Common myeloid progenitor, CD34-positive (primary cell): ENCODE measurements around the gene UBE2D4.

Source experiments
- CTCF ChIA-PET: fragments of 350-600 bp; sonication (Branson Sonifier 250); formaldehyde crosslinking; loops from one replicate; lab custom pipeline; 2021; ENCODE audit warnings: antibody characterized with exemption; lab: Charles Lee
- POLR2A ChIA-PET: fragments of 350-600 bp; sonication (Branson Sonifier 250); formaldehyde crosslinking; loops from one replicate; lab custom pipeline; 2021; ENCODE audit warnings: antibody characterized with exemption; lab: Charles Lee
- DNase-seq, 3 donors: peaks; one replicate each; pipeline versions ENCODE4 v3.0.0 to v3.0.0-alpha.2; 2013
- H3K27ac ChIP-seq, 2 experiments: 1 replicate in 1 of 2; 2 replicates in 1 of 2; pipeline ENCODE4 v1.7.0; 2013; ENCODE audit warnings: inconsistent platforms in 2 of 2, low read length in 2 of 2, mild to moderate bottlenecking in 2 of 2, low read depth in 1 of 2, moderate library complexity in 1 of 2; ENCODE audit not compliant: severe bottlenecking in 2 of 2, insufficient read depth in 1 of 2, poor library complexity in 1 of 2
- H3K27me3 ChIP-seq, 5 experiments: replicated peaks in 2 of 5; 1 replicate in 3 of 5; 2 replicates in 2 of 5; pipeline versions ENCODE4 v1.6.1 to v1.7.0; 2013; ENCODE audit warnings: low read length in 4 of 5, mild to moderate bottlenecking in 2 of 5, moderate library complexity in 2 of 5, inconsistent platforms in 1 of 5; ENCODE audit not compliant: insufficient read depth in 5 of 5, control insufficient read depth in 4 of 5
- H3K36me3 ChIP-seq, 4 experiments: 1 replicate in 2 of 4; 2 replicates in 2 of 4; pipeline versions ENCODE4 v1.6.1 to v1.7.0; 2013; ENCODE audit warnings: low read length in 3 of 4, control low read depth in 1 of 4, mild to moderate bottlenecking in 1 of 4; ENCODE audit not compliant: control insufficient read depth in 4 of 4, insufficient read depth in 4 of 4
- H3K4me1 ChIP-seq, 4 experiments: 1 replicate in 3 of 4; 2 replicates in 1 of 4; pipeline versions ENCODE4 v1.6.1 to v1.7.1; 2013; ENCODE audit warnings: low read length in 3 of 4, mild to moderate bottlenecking in 3 of 4, control low read depth in 1 of 4, inconsistent platforms in 1 of 4, moderate library complexity in 1 of 4; ENCODE audit not compliant: control insufficient read depth in 4 of 4, insufficient read depth in 4 of 4; ENCODE audit errors: control extremely low read depth in 1 of 4
- H3K4me3 ChIP-seq, 7 experiments: 1 replicate in 4 of 7; 2 replicates in 3 of 7; pipeline versions ENCODE4 v1.5.1 to v1.7.0; 2013; ENCODE audit warnings: mild to moderate bottlenecking in 7 of 7, low read length in 6 of 7, moderate library complexity in 6 of 7, inconsistent platforms in 2 of 7, low read depth in 2 of 7, control low read depth in 1 of 7; ENCODE audit not compliant: insufficient read depth in 4 of 7, control insufficient read depth in 1 of 7; ENCODE audit errors: extremely low read depth in 1 of 7
- H3K9me3 ChIP-seq, 5 experiments: 1 replicate in 4 of 5; 2 replicates in 1 of 5; pipeline versions ENCODE4 v1.6.1 to v1.7.1; 2013; ENCODE audit warnings: low read length in 4 of 5, mild to moderate bottlenecking in 2 of 5, inconsistent platforms in 1 of 5, low read depth in 1 of 5, moderate library complexity in 1 of 5; ENCODE audit not compliant: control insufficient read depth in 4 of 5, insufficient read depth in 2 of 5; ENCODE audit errors: control extremely low read depth in 1 of 5
- WGBS: methylation state at CpG from one replicate; pipeline ENCODE4 v1.1.5; 2013; ENCODE audit not compliant: insufficient coverage; 5-methylcytosine and 5-hydroxymethylcytosine counted together

UBE2D4 gene

DNA sequence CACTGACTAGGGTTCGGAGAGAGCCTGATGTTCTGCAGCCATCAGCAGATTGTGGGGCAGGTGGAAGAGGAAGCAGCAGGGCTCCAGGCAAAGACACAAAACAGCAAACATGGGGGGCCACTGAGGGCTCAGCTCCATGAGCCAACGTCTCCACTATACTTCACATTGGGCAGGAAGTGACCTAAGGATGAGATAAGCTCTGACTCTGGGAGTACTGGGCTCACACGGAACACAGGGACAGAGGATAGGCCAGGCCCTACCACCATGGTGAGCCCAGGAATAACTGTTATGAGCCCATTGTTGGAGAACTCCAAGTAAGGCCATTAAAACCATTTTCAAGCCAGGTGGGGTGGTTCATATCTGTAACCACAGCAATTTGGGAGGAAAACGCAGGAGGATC lies 42.0 kb upstream of the UBE2D4 start:
- H3K36me3 ChIP-seq, result peaks cover 6 to 34% (median 31%) of the 10 kb centered on the region in 4 experiments
- ChIA-PET POLR2A (no interaction called here), CTCF (interaction anchor here (0.8 to 1.4 kb wide), 2 partner anchors 12 to 115 kb away, joined by 3 read pairs; no protein-coding TSS in a partner anchor)
- no peaks in the 10 kb centered on the region for H3K4me1 ChIP-seq
- no peak for DNase-seq
- no peak overlapping the region for H3K27ac ChIP-seq
- H3K9me3 ChIP-seq, result no peaks in the 10 kb centered on the region
- H3K27me3 ChIP-seq, result peaks cover 0 to under 1% (median 0%) of the 10 kb centered on the region in 5 experiments
- no peak overlapping the region for H3K4me3 ChIP-seq
- WGBS, result 77% methylated on average over 4 of the region's 4 CpGs

DNA sequence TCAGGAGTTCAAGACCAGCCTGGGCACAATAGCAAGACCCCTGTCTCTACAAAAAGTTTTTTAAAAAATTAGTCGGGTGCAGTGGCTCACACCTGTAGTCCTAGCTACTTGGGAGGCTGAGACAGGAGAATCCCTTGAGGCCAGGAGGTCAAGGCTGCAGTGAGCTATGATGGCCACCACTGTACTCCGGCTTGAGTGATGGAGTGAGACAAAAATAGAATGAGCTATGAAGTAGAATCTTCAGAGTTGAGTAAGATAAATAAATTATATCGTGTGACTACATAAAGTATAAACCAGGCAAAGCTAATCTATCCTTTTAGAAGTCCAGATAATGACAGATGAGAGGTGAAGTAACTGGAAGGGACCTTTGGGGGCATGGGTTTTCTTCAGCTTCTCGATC lies 41.6 kb upstream of the UBE2D4 start:
- Histone ChIP-seq H3K27me3 (peaks cover 0 to 1% (median 0%) of the 10 kb centered on the region in 5 experiments), H3K27ac (no peak overlapping the region), H3K4me3 (no peak overlapping the region), H3K4me1 (no peaks in the 10 kb centered on the region), H3K36me3 (peaks cover 6 to 32% (median 30%) of the 10 kb centered on the region in 4 experiments), H3K9me3 (no peaks in the 10 kb centered on the region)
- DNase-seq, result no peak
- CTCF ChIA-PET, result interaction anchor here (0.8 to 1.4 kb wide), 2 partner anchors 12 to 116 kb away, joined by 3 read pairs; no protein-coding TSS in a partner anchor
- 90% methylated on average over 2 of the region's 4 CpGs for WGBS
- POLR2A ChIA-PET, result no interaction called here

DNA sequence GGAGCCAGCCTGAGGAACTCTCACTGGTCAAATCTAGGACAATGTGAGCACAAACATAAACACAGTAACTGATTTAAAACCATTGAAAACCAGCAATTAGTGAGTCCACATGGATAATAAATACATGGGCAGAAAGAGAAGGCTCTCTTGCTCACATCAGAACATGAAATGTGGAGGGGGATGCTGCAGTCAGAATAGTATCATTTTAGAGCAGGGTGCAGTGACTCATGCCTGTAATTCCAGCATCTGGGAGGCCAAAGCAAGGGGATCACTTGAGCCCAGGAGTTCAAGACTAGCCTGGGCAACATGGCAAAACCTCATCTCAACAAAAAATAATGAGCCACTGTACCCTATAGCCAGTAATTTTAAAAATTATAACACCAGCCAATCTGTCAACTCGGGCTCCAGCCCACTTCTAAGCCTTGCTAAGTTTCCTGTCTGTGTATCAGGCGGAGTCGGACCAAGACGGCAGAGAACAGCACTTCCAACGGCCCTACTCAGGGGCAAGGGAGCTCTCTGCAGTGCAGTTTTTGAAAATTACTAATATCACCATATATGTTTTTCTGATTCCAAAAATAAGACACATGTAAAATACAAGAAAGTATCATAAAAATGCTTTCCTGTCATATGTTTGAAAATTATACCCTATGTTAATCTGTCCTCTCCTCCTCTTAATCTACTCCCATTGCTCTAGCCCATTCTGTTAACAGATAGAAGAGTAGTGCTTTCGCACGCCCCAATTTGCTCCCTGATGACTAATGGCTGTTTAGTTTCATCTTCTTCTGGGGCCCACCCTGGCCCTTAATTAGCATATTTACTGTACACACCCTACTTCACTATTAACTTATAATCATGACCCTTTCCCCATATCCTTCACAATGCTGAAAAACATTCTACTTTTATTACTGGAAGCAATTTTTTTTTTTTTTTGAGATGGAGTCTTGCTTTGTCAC lies 37.0 kb upstream of the UBE2D4 start:
- POLR2A ChIA-PET, result no interaction called here
- no peak for DNase-seq
- WGBS, result 100% methylated on average over 3 of the region's 7 CpGs
- peaks cover 4 to 12% (median 10%) of the 10 kb centered on the region in 4 experiments for H3K36me3 ChIP-seq
- H3K27me3 ChIP-seq, result peaks cover 0 to 1% (median 0%) of the 10 kb centered on the region in 5 experiments
- H3K4me1 ChIP-seq, result peaks cover 0 to 8% (median 4%) of the 10 kb centered on the region in 4 experiments
- H3K9me3 ChIP-seq, result no peaks in the 10 kb centered on the region
- no peak overlapping the region for H3K4me3 ChIP-seq
- CTCF ChIA-PET, result no interaction called here
- no peak overlapping the region for H3K27ac ChIP-seq

DNA sequence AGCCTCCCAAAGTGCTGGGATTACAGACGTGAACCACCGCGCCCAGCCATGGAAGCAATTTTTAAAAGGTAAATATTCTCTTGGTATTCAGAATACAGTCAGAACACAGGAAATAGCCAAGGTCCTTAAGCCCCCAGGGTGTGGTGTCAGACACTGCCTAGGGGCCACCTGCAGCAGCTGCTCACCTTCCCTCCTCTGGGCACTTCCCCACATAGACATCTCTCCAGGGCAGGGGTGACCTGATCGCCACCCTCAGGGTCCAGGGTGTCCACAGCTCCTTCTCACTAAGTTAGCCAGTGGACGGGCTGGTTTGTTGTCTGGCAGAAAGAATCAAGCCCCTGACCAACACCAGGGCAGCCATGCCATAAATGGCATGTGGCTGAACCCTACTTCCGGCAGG lies 35.8 kb upstream of the UBE2D4 start:
- H3K27me3 ChIP-seq, result peaks cover 0 to 1% (median 0%) of the 10 kb centered on the region in 5 experiments
- ChIA-PET CTCF (interaction anchor here (1.2 kb wide), 1 partner anchor 14 kb away, joined by 4 read pairs; no protein-coding TSS in a partner anchor), POLR2A (no interaction called here)

DNA sequence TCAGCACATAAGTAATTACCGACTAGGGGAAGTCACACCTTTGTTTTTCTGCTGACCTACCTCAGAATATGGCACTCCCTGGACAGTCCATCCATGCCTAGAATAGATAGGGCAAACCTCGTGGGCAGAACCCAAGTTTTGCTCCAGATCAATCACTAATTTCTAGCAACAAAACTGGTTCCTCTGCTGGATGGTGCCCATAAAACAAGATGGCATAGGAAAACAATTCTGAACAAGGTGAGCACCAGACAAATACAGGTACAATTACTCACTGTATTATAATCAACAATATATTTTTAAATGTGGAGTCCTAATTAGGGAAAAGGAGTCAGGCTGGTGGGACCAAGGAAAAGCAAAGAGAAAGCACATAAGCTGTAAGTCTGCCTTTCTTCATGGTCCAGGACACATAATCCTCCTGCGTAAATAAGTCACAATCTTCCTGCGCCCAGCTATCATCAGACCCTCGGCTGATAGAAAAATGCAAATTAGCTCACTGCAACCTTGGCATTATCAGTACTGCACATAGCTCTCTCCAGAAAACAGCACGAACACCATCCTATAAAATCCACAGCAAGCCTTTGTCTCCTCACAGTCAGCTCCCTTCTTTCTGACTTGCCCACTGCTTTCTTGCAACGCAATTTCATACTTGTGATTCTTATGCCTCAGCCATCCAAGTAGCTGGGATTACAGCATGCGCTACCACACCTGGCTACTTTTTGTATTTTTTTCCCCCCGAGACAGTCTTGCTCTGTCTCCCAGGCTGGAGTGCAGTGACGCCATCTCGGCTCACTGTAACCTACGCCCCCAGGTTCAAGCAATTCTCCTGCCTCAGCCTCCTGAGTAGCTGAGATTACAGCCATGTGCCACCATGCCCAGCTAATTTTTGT lies 34.9 kb upstream of the UBE2D4 start:
- ChIA-PET POLR2A (no interaction called here), CTCF (interaction anchor here (1.0 to 1.2 kb wide), 2 partner anchors 13 to 43 kb away, joined by 3 to 4 read pairs; no protein-coding TSS in a partner anchor)
- peaks cover 0 to 8% (median 4%) of the 10 kb centered on the region in 4 experiments for H3K4me1 ChIP-seq
- no peaks in the 10 kb centered on the region for H3K9me3 ChIP-seq
- H3K36me3 ChIP-seq, result peaks cover 0 to 6% (median 4%) of the 10 kb centered on the region in 4 experiments
- H3K27ac ChIP-seq, result no peak overlapping the region
- DNase-seq, result no peak
- no peak overlapping the region for H3K4me3 ChIP-seq
- peaks cover 0 to 1% (median 0%) of the 10 kb centered on the region in 5 experiments for H3K27me3 ChIP-seq
- 95% methylated on average over 12 of the region's 12 CpGs for WGBS

More for the DNA sequence above, 35.8 kb upstream of the UBE2D4 start:
- no peak for DNase-seq
- over 99% methylated on average over 6 of the region's 6 CpGs for WGBS
- Histone ChIP-seq H3K4me3 (no peak overlapping the region), H3K27ac (no peak overlapping the region), H3K9me3 (no peaks in the 10 kb centered on the region), H3K4me1 (peaks cover 0 to 8% (median 4%) of the 10 kb centered on the region in 4 experiments), H3K36me3 (peaks cover 4 to 11% (median 6%) of the 10 kb centered on the region in 4 experiments)

DNA sequence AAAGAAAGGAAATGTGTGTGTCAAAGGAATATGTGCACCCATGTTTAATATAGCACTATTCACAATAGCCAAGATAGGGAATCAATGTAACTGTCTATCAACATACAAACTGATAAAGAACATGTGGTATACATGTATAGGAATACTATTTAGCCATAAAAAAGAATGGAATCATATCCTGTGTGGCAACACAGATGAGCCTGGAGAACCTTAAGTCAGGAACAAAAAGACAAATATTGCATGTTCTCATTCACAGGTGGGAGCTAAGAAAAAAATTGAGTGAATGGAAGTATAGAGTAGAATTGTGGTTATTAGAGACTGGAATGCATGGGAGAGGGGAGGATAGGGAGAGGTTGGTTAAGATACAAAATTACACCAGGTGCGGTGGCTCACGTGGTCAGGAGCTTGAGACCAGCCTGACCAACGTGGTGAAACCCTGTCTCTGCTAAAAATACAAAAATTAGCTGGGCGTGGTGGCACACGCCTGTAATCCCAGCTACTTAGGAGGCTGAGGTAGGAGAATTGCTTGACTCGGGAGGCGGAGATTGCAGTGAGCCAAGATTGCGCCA lies 30.3 kb upstream of the UBE2D4 start:
- peaks cover 0 to 8% (median 5%) of the 10 kb centered on the region in 4 experiments for H3K36me3 ChIP-seq
- WGBS, result 98% methylated on average over 5 of the region's 8 CpGs
- ChIA-PET POLR2A (no interaction called here), CTCF (interaction anchor here (0.6 to 1.1 kb wide), 2 partner anchors 8 to 1085 kb away, joined by 3 to 4 read pairs; no protein-coding TSS in a partner anchor)
- no peak for DNase-seq
- no peaks in the 10 kb centered on the region for H3K9me3 ChIP-seq
- H3K4me1 ChIP-seq, result peaks cover 0 to 8% (median 4%) of the 10 kb centered on the region in 4 experiments
- no peak overlapping the region for H3K4me3 ChIP-seq
- no peak overlapping the region for H3K27ac ChIP-seq
- H3K27me3 ChIP-seq, result peaks cover 0 to 2% (median 0%) of the 10 kb centered on the region in 5 experiments
